ENCODE results near the gene PREB.
"Not testable (repeated sequence)": the region's sequence is repeated elsewhere in the genome, so short reads cannot be mapped to it uniquely, and the experiment has no call there.

The PREB gene, protein sequence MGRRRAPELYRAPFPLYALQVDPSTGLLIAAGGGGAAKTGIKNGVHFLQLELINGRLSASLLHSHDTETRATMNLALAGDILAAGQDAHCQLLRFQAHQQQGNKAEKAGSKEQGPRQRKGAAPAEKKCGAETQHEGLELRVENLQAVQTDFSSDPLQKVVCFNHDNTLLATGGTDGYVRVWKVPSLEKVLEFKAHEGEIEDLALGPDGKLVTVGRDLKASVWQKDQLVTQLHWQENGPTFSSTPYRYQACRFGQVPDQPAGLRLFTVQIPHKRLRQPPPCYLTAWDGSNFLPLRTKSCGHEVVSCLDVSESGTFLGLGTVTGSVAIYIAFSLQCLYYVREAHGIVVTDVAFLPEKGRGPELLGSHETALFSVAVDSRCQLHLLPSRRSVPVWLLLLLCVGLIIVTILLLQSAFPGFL

DNA sequence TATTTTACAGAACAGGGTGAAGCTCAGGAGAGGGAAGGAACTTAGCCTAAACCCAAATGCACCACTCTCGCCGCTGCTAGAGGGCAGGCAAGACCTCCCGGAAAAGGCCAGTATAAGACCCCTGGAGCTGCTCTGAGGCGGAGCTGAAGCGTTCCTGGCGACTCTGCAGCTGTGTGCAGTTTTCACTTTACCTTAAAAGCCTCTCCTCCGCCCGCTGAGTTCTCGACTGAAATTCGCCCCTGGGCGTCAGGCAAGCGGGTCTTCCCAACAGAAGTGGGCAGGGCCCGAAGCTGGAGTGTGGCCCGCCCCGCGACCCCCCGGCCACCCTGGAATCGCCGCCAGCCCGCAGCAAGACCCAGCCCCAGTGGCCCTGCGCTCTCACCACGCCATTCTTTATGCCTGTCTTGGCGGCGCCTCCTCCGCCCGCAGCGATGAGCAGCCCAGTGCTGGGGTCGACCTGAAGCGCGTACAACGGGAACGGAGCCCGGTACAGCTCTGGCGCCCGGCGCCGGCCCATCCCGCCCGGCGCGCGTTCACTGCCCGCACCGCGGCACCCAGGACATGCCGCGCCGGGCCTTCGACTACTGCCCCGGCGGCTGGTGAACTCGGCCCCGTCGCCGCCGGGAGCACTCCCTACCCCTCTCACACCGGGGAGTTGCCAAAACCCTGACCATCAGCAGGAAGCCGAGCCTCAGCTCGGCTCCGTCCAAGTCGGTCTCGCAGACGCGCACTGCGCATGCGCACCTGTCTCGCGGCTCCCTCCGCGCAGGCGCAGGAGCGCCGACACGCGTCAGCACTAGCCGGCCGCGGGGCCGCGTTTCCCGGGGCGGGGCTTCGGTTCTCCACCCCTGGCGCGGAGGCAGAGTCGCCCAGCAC lies at the start of gene PREB:
TSS of gene PREB (minus strand) at position 732 of the 876 bp plus-strand sequence. CDS start at position 517, 215 bp downstream.
- peak; percentile 100 for DNase-seq

DNA sequence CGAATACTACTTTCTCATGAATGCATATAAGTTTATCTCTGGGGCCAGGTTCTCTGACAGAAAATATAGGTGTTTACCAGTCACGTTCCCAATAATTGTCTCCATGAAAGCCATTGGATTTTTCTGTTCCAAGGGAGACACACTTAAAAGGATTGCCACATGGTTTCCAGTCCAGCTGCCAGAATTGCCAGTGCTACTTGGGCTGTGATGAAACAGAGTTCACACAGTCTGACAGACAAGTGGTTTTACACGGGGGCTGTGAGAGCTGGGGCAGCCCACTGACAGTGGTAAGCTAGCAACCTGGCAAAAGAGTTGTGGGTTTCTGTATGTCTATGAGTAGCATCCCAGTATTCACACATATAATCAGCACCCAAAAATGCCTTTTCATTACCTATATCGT lies 49.7 kb upstream of the PREB start:
- no peak for DNase-seq

DNA sequence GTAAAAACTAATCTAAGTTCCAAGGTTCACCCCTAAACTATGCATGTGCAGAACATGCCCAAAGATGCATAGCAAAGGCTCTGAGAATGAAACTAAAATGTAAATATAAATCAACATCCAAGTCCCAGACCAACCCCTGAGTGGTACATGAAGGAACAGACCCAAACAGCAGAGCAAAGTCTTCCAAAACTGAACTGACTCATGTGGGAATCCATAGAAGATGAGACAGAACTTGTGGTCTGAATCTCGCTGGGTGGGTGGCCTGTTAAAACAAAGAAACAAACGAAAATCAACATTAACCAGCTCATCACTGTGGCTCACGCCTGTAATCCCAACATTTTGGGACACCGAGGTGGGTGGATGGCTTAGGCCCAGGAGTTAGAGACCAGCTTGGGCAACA lies 47.9 kb upstream of the PREB start:
- DNase-seq, result no peak

DNA sequence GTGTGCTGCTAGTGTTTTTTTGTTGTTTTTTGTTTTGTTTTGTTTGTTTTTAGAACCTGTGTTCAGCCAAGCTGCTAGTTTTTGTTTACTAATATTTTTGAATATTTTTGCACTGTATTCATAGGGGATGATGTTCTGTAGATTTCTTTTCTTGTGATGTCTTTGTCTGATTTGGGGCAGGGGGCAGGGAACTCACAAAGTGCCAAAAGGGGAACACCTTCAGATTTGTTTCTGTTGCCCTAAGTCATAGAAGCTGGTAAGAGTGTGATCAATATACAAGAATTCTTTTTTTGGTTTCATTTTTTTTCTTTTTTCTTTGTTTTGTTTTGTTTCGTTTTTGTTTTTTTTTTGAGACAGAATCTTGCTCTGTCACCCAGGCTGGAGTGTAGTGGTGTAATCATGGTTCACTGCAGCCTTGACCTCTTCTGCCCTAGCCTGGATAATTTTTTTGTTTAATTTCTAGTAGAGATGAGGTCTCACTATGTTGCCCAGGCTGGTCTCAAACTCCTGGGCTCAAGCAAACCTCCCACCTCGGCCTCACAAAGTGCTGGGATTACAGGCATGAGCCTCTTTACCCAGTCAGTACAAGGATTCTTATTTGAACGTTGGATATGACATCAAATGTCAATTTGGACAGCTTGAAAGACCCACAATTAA lies 45.0 kb upstream of the PREB start:
- DNase-seq, result no peak

DNA sequence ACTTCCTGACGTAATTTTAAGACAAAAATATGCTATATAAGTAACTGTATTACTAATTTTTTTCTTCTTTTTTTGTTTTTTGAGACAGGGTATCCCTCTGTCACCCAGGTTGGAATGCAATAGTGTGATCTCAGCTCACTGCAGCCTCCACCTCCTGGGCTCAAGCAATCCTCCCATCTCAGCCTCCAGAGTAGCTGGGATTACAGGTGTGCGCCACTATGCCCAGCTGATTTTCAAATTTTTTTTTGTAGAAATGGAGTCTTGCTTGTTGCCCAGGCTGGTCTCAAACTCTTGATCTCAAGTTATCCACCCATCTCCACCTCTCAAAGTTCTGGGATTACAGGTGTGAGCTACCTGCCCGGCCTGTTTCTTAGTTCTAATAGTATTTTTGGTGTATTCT lies 44.0 kb upstream of the PREB start:
- no peak for DNase-seq

DNA sequence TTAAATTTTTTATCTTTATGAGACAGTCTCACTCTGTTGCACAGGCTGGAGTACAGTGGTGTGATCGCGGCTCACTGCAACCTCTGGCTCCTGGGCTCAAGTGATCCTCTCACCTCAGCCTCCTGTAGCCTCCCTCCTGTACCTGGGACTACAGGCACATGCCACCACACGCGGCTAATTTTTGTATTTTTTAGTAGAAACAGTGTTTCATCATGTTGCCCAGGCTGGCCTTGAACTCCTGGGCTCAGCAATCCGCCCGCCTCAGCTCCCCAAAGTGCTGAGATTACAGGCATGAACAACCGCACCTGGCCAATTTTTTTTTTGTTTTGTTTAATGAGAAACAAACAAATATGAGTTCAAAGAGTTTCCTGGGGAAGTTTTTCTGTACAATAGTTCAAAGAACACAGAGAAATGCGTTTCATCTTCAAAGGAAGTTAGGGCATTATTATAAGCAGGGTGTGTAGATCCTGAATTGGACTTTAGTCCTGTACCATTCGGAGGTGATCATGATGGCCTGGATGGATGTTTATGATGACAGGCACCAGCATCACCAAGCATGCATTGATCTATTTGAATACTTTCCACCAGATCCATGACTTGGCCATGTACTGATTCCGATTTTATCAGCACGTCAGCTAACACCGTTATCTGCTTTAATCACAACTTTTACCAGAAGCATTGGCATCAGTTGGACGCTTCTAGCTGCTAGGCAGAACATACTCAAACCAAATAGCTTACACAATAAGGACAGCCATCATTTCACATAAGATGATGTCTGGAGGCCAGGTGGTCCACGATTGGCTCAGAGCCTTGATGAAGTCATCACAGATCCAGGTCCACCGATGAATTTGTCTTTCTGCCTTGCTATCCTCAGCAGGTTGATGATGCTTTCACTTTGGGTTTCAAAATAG lies 43.3 kb upstream of the PREB start:
- no peak for DNase-seq

DNA sequence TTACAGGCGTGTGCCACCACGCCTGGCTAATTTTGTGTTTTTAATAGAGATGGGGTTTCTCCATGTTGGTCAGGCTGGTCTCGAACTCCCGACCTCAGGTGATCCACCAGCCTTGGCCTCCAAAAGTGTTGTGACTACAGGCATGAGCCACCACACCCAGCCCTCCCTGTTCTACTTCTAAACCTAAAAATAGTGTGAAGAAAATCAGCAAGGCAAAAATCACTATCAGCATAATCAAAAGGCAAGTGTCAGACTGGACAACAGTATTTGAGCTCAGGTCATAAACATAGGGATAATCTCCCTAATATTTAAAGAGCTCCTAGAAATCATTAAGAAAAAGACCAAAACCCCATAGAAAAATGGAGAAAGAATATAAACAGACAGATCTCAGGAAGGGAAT lies 41.3 kb upstream of the PREB start:
- DNase-seq, result not testable (repeated sequence)

DNA sequence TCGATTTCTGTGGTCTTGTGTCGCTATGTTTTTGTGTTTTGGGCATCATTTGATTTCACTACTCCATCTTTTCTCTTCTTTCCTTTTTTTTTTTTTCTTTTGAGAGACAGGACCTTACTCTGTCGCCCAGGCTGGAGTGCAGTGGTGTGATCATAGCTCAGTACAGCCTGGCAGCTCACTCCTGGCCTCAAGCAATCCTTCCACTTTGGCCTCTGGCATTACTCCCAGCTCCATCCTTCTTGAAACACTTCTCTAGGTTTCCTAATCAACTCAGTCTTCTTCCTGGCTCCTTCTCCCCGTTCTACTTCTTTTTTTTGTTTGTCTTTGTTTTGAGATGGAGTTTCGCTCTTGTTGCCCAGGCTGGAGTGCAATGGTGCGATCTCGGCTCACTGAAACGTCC lies 40.9 kb upstream of the PREB start:
- DNase-seq, result no peak

DNA sequence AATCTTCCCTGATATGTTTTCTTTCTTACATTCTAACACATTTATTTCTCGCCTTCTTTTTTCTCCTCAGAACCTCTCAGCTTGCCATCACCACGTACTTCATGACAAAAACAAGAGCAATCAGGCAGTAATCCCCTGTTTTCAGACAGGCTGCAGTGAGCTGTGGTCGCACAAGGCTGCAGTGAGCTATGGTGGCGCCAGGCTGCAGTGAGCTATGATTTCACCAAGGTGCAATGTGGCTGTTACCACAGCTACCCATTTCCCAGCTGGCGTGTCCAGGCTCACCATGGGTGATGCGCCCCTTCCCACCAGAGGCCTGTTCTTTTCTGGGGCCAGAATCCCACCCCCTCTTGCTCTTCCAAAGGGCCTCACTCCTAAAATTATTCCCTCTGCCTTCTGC lies 40.2 kb upstream of the PREB start:
- DNase-seq, result no peak

DNA sequence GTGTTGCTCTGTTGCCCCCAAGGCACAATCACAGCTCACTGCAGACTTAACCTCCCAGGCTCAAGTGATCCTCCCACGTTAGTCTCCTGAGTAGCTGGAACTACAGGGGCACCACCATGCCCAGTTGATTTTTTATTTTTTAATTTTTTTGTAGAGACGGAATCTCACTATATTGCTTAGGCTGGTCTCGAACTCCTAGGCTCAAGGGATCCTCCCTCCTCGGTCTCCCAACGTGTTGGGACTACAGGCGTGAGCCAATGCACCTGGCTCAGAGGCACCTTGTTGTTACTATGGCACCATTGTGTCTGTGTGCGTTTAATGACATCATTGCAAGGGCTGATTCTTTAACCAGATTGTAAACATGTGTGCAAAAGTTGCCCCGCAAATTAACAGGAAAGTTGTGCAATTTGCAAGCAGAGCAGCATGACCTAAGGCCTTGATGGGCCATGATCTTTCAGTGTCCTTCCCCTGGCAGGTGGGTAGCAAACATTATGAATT lies 37.0 kb upstream of the PREB start:
- no peak for DNase-seq

DNA sequence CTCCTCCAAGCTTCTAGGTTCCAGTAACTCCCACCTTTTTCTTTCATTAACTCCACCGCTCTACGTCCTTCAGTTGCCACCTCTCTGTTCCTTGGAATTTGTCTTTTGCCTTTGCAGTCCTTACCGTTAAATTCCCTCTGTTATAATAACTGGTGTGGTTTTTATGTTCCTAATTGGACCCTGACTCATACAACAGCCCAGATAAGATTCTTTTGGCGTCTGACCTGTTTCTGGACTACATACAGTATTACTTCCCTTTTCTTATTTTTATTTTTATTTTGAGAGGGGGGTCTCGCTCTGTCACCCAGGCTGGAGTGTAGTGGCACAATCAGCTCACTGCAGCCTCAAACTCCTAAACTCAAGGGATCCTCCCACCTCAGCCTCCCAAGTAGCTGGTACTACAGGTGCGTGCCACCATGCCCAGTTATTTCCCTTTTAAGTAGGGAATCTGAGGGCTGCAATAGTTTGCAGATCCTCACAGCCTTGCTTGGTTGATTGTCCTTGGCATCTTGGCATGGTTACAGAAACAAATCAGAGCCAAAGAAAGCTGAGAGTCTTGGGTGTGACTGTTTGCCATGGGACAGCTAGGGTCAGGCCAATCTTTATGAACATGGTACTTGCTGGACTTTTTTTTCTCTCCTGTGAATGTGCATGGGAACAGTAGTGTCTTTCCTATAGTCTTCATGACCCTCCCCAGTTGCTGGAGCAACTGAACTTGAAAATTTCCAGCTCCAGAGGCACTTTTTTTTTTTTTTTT lies 36.3 kb upstream of the PREB start:
- no peak for DNase-seq

DNA sequence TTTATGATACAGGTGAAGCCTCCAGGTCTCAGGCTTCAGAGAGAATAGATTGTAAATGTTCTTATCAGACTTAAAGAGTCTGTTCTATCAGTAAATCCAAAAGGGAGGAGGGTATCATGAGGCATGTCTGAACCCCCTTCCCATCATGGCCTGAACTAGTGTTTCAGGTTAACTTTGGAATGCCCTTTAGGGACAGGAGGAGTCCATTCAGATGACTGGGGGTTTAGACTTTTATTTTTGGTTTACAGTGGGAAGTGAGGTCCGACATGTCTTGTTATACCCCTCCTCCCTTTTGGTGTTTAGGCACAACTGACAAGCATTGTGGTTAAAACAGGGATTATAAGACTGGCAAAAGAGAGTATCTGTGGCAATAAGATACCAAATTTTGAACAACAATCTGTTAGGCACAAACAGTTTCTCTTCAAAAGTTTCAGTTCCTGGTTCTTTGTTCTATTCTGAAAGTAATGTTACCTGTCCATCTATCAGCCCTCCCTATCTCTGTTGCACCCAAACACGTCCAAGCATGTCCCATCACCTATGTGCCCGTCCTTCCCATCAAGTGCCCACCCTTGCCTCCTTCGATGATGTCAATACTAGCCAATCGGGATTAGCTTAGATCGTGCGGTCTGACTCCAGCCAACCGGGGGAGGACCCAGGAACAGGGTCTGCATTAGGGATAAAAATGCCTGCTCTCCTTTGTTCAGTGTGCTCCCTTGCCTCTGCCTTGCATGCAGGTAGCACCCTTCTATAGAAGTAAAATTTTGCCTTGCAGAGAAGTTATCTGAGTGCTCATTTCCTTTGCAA lies 30.7 kb upstream of the PREB start:
- no peak for DNase-seq

DNA sequence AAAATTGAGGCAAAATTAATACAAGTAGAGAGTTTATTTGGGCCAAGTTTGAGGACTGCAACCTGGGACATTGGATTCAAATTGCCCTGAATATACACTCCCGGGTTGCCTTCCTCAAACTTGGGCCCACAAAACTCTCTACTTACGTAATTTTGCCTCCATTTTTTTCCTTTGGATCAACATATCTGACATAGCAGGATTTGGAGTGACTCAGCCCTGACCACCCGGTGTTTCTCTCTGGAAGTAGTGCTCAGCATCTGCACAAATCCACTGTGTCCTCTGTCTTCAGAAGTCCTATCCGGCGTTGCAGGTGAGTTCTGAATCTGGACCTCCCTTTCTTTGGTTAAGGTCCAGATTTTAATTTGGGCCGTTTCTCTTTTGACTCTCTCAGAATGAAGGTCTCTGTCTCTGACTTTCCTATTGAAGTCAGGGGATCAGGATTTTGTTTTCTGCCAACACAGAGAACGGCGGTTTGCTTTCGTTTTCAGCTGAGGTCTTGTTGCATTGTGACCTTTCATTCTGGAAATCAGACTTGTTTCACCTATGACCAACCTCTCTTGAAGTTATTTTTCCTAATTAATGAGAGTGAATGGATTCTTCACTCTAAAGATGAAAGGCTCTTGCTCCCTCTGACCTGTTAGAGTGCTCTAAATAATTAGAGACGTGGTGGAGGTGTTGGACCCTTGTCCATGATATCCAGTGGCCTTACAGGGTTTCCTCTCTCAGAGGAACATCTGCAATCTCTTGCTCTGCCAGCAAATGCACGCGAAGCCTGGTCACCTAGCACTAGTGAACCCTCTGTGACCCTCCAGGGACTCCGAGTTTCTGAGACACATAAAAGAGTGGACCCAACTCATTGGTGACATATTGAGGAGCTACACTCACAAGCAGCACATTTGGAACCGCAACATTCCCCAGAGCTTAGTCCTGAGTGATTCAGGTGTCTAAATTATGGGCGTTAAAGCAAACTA lies 28.0 kb upstream of the PREB start:
- DNase-seq, result no peak

DNA sequence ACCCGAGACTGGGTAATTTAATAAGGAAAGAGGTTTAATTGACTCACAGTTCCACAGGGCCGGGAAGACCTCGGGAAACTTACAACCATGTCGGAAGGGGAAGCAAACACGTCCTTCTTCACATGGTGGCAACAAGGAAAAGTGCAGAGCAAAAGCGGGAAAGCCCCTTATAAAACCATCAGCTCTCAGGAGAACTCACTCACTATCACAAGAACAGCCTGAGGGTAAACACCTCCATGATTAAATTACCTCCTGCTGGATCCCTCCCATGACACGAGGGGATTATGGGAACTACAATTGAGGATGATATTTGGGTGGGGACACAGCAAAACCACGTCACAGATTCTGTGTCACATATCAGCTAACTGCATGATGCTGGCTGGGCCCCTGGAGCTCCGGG lies 25.8 kb upstream of the PREB start:
- DNase-seq, result no peak

DNA sequence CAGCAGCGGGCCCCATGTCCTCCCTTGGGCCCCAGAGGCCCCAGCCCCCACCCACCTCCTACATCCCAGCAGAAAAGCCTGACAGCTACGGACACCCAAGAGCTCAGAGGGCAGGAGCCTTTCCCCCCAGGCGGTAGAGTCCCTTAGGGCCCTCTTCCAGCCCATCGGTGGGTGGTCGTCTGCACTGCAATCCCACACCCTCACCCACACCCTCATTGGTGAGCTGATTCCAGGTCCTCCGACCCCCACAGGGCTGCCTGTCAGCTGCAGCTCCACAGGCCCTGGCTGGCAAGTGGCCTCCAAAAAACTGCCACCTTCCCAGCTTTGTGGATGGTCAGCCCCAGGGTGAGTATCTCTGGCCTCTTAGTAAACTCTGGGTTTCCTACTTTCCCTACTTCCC lies 24.8 kb upstream of the PREB start:
- DNase-seq, result no peak

DNA sequence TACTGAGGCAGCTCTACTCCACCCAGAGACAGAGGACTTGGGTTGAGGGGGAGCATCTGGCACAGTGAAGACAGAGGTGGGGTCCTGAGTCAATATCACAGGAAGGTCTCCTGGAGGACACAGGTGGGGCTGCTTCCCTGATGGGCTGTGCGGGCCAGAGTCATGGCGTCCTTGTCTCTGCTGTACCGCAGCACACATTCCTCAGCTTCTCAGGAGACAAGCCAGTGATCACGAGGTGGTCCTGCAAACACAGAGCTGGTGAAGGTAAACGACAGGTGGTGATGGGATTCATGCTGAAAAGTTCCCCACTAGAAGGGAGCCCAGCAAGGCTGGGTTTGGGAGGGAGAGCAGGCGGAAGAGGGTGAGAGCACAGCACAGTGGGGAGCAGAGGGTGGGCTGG lies 24.0 kb upstream of the PREB start:
- no peak for DNase-seq

DNA sequence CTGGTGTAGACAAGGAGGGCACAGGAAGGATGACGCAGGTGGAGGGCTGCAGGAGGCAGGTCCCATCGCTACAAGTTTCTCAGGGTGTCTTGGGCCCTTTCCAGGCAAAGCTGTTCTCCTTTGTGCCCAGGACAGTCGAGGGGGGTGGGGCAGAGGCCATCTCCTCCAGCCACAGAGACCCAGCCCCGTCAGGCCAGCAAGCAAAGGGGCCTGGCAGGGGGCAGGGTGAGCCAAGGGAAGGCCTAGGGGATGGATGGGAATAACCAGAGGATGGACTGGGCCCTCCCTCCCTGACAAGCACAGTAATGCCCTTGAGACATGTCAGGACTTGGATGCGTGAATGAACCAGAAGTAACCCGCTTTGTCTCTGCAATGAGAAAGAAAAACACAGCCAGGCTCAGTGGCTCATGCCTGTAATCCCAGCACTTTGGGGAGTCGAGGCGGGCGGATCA lies 20.7 kb upstream of the PREB start:
- DNase-seq, result no peak

DNA sequence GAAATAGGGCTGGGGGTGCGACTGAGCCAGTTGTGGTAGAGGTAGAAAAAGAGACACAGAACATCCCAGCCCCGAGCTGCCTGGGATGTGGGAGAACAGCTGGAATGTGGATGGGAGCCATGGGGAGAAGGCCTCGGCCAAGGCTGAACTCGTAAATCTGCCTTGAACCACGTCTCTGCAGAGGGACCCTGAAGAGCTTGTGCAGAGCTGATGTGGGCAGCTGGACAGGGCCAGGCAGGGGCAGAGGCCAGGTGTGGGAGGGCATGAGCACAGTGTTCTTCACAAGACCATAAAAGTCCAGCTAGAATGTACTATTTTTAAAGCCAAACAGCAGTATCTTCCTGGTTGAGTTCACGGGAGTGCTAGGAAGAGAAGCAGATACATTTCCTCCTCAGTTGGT lies 20.1 kb upstream of the PREB start:
- DNase-seq, result no peak

DNA sequence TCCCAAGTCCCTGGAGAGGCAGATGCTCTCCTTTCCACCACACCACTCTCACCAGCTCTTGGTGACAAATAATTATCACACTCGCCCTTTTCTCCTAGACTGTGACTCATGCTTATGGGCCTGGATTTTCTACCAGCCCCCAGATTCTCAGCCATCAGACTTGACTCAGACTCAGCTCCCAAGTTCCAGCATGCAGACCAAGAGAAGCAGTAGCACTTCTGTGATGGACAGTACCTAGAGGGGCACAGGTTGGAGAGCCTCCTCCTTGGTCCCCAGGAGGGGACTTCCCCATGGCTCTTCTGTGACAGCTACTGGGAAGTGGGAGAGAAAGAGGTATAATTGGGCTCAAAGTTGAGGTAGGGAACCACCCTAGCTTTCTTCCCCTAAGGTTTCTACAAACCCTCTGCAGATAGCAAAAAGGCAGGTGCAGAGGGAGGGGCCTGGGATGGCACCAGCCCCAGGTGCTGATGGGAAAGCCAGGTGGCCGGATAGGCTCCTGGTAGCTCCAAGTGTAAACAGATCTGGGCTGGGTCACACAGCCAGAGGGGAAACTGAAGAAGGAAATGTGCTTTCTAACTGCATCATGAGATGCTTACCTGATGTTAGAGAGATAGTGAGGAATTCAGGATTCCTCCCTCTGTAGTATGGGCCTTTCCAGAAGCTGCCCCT lies 18.5 kb upstream of the PREB start:
- peak; percentile 28 for DNase-seq

Data from suppressor macrophage treated with lipopolysaccharide for 4 hours (primary cell).